HG02970 (cell line): ENCODE results near the gene ENGASE.

Source experiments
- ATAC-seq: cut with Tn5 transposase; IDR thresholded peaks from one replicate; pipeline ENCODE4 v1.9.1; 2021; ENCODE audit warnings: mild to moderate bottlenecking, moderate library complexity, moderate number of reproducible peaks; ENCODE audit not compliant: unreplicated experiment, low FRiP score

Gene ENGASE

GRCh38 chr17:79090443-79091225, 16.0 kb downstream of the ENGASE start:
- no peak for ATAC-seq

DNA sequence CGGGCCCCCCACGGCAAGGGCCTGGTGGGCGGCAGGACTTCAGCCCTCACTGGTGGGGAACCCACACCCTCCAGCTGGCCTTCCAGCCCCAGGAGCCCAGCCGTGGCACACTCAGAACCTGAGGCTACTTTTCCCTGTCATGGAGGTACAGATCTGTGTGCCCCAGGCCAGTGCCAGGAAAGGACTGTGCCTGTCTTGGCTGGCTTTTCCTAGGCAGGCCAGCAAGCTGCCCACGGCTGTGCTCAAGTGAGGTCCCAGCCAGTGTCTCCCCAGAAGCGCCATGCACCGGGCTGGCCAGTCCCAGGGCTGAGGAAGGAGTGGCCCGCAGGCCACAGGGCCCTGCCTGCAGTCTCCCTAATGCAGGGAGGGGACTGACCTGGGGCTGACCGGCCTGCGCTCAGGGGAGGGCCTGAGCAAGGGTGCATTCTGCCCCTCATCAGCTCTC, 16.6 kb downstream of the ENGASE start:
- ATAC-seq, result no peak

GRCh38 chr17:79092567-79092966, 17.9 kb downstream of the ENGASE start:
- no peak for ATAC-seq

DNA sequence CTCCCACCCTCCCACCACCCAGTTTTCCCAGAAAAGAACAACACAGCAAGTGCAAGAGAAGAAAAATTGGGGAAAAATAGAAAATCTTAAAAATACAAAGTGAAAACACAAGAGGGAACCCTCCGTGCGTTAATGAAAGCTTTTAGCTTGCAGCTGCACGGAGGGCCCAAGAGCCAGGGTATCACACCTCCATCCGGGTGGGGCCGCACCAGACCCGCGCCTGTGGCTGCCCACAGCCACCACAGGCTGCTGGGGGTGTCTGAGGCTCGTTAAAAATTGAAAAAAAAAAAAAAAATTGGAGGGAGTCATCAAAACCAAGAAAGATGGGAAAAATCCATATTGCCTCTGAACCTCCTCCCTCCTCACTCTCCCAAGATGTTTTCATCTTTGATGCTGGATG, 18.6 kb downstream of the ENGASE start:
- no peak for ATAC-seq

DNA sequence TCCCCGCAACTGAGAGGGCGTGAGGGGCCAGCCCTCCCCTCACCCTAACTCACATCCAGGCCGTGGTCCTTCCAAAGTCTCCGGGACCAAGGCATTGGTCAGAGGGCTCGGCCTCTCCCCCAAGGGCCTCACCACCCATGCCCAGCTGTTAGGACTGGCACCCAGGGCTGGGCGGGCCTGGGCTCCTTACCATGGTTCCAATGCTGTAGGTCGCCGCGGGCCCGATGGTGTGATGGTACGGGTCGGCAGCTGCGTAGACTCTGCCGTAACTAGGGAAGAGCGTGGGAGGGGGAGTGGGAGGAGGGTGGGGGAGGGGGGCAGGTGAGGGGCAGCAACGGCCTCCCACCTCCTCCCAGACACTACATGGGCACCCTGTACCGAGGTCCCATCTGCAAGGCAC, 19.6 kb downstream of the ENGASE start:
- ATAC-seq, result no peak

DNA sequence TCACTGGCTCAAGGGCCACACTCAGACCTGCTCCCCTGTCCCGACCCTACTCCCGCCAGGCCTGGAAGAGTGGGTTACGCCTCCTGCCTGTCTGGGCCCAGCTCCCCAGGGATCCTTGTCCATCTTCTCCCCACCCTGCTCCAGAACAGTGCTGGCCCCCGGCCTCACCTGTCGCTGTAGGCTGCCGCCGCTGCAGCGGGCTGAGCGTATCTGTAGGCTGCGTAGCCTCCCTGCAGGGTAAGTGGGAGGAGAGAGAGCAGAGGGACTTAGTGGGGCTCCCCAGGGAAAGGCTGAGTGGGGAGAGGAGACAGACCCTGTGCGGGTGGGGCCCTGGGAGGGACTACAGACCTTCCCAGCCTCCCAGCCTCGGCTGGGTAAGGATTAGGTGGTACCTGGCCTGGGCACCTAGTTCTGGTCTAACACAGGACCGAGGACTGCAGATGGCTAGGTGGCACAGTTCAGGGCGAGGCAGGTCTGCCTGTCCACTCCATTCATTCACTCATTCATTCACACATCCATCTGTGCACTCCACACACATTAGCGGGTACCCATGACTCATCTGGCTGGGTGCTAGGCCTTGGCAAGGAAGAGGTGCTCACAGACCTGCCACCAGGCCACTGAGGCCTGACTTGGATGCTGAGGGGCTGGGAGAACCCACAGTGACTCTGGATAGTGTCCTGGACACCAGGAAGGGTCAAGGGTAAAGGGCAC, 20.9 kb downstream of the ENGASE start:
- ATAC-seq, result no peak

- ATAC-seq, result no peak
Measured at GRCh38 chr17:79096477-79096876, 21.9 kb downstream of the ENGASE start.

DNA sequence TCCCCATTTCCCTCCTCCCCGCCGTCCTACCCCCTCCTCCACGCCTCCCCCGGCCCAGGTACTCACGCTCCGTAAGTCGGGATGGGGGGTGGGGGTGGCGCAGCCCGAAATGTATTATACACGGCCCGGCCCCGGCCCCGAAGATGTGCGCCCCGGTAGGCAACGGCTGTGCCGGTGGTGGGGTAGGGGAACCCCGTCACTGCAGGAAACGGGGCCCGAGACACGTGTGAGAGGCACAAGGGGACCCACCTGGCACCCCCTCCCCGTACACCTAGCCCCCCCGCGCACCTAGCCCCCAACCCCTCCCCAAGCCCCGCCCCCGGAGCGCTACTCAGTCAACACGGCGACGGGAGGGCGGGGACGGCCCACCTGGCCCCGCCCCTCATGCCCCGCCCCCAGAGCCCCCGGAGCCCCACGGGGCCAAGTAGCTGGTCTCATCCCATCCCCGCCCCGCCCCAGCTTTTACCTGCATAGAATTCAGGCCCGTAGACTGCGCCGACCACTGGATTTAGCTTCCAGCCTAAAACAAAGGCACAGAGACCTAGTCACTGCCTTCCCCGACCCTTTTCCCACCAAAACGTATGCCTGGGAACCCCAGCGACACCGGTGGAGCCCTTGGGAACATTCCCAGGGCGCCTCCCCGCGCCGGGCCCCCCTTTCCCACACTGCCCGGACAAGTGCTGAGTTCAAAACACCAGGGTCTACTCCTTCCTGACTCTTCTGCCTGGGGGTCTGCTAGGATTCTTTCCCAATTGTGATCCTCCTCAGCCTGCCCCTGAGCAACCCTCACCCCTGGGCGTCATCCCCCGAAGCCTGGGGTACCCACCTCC, 22.8 kb downstream of the ENGASE start:
- no peak for ATAC-seq

GRCh38 chr17:79098282-79098867, 23.8 kb downstream of the ENGASE start:
- no peak for ATAC-seq

- ATAC-seq, result no peak
Measured at GRCh38 chr17:79100405-79100804, 25.8 kb downstream of the ENGASE start.

DNA sequence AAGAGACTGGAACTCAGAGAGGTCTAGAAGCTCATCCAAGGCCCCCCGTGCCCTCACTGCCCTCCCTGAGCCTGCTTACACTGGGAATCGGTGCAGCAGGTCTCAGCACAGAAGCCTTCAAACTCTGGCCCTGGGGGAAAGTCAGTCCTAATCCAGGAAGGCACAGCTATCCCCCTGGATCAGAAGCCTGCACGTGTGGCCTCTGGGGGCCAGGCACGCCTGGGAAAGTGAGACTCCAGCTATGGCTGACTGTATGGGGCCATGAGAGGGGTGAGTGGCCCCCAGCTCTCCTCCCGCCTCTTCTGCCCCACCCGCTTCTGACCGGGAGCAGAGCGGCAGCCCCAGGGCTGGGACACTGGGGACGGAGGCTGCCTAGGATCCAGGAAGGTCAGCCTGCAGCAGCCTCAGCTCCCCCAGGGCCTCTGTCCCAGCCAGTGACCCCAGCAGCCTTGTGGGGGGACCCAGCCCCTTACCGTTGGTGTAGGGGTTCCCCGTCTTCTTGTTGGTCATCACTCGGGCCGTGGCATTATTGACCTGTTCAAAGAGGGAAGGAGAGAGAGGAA, 26.6 kb downstream of the ENGASE start:
- ATAC-seq, result no peak

DNA sequence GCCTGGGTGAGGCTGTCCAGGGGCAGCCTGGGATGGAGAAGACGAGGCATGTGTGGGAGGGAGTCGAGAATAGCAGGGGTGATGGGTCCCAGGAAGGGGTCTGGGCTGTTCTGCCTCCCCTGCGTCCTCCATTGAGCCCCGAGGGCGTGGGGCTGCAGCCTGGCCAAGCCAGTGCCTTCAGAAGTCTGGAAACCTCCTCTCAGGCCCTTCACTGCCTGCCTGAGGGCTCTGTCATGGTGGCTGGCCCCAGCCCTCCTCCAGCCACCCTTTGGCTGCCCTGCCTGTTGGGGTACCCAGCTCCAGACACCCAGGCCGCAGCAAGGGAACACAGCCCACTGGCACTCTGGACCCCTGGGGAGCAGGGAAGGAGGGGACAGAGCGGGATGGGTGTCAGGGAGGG, 27.6 kb downstream of the ENGASE start:
- no peak for ATAC-seq

DNA sequence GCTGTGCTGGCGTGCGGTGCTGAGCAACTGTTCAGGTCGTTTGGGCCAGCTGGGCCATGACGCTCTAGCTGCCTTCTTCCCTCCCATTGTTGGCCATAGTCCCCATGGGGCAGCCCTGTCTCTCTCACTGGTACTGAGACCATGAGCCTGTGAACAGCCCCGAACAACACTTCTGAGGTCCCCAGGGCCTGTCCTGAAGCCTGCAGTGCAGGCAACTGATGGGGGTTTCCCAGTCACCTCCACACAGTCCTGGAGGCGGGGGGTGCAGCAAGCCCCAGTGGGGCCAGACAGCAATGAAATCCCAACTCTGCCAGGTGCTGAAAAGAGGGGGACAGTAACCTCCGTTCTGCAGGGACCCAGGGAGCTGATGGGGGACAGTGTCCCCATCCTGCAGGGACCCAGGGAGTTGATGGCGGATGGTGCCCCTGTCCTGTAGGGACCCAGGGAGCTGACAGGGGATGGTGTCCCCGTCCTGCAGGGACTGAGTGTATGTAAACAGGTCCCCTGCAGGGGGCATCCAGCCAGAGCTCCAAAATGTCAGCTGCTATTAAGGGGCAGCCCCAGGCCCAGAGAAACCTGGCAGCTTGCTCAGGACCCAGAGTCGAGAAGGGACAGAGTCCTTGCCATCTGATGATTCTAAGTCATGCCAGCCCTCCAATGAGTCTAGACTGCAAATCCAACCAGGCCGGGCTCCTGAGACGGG, 30.4 kb downstream of the ENGASE start:
- ATAC-seq, result no peak

GRCh38 chr17:79105937-79106336, 31.3 kb downstream of the ENGASE start:
- ATAC-seq, result no peak

- ATAC-seq, result no peak
Measured at GRCh38 chr17:79106958-79107357, 32.3 kb downstream of the ENGASE start.

DNA sequence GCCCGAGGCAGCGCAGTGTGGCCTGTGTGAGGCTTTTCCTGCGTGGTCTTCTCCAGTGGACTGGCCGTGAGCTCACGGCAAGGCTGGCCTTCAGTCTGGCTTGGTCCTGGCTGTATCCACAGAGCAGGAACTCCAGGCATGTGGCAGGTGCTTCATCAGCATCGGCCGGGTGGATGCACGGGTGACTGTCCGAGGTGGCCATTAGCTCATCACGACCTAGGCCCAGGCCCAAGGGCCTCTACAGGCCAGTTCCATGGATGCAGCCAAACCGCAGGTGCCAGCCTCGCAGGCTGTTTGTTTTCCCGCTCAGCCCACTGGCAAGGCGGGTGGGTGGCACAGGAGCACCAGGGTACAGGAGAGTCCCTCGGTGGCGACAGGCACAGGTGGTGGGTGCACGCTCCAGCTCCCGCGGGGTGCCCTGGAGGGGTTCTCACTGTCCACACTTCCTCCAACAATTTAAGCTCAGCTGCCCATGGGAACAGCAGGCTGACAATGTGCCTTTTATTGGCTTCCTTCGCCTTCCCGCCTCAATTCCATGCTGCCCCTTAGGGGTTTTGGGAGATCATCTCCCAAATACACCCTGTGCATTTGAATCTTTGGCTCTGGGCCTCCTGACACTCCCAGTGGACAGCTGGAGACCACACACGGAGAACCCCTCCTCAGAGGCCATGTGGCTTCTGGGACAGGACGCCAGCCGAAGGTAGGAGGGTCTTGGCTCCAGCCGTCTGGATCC, 33.0 kb downstream of the ENGASE start:
- no peak for ATAC-seq

DNA sequence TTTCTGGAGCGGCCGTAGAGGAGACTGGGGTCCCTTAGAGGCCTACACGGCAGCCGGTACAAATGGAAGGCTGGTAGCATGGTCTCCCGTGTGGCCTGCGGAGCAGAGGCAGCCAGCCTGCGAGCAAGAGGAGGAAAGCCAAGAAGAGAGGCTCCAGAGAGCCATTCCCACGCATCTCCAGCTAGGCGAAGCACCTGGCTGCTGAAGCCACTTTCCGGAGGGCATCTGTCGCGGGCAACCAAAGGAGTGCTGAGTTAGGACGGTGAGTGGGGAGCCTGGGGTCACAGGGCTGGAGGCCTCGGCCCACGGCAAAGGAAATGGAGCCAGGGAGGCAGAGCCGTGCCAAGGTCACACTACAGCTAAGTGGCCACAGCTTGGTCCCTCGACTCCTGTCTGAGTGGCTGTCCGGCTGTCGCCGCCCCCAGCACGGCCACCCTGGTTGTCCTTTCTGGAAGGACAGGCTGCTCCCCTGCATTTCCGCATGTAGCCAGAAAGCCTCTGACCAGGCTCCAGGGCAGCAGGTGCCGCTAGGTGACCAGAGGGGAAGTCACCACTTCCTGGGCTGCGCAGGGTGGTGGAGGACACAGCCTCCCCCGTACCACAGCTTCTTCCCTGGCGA, 33.7 kb downstream of the ENGASE start:
- ATAC-seq, result no peak

GRCh38 chr17:79108870-79109269, 34.2 kb downstream of the ENGASE start:
- no peak for ATAC-seq

DNA sequence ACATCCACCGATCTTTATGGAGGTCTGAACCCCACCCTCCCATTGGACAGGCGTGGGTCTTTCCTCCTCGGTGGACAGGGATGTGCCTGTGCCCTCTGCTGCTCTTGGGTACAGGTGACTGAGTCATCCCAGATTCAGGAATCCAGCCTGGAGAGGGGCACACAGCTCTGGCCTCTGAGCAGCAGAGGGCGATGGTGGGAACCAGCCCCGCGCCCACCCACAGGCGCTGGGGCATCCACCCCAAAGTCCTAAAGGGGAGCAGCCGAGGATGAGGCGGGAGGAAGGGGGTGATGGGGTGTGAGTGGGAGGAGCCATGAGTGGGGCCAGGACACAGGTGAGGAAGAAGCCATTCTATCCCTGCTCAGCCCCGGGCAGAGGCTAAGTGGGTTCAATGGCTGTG, 35.0 kb downstream of the ENGASE start:
- ATAC-seq, result no peak
